NCI-H524 treated with DMSO at 0.1 percent for 48 hours (cell line): Measurements from ENCODE around the gene PARP4.
"Not testable (repeated sequence)": the region's sequence is repeated elsewhere in the genome, so short reads cannot be mapped to it uniquely, and the experiment has no call there.

Experiments
- DNase-seq: peaks from one replicate; lab custom pipeline; 2025; lab: John Stamatoyannopoulos, UW

PARP4 gene

DNA sequence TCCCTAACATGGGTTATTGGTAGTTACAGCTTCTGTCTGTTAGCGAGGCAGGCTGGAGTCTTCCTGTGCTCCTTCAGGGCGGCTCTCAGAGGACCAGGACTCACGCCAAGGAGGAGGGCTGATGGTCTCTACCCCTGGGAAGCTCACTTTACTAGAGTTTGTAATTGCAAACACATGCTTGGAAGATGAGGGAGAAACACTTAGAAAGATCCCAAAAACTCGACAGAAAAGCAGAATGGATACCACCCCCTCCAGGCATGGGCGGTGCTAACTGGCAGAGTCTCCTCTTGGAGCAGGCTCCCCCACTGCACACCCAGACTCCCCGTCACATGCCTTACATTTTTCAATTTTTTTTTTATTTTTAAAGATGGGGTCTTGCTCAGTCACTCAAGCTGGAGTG is 62.0 kb downstream of the PARP4 start:
- no peak for DNase-seq

- DNase-seq, result not testable (repeated sequence)
Observed at GRCh38 chr13:24444851-24445250, 67.7 kb downstream of the PARP4 start.

GRCh38 chr13:24443366-24443765 is 69.2 kb downstream of the PARP4 start:
- DNase-seq, result no peak

- not testable (repeated sequence) for DNase-seq
Observed at GRCh38 chr13:24426045-24426444, 86.5 kb downstream of the PARP4 start.

GRCh38 chr13:24419668-24420067 is 92.9 kb downstream of the PARP4 start:
- DNase-seq, result not testable (repeated sequence)

DNA sequence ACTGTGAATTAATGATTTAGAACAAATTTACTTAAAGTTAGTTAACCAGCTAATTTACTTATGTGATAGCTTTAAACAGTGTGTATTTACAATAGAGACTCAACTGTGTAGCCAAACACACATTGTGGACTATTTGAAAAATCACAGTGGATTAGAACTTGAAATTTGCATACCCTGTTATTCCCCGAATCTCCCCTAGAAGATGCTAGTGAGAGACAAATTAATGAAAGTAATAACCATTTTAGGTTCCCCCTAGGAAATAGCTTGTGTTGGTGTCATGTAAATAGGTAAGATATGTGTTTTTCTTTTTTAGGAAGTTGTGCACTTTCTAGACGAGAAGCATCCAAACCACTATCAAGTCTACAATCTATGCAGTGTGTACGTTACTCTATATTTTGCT is 104.7 kb downstream of the PARP4 start:
- DNase-seq, result no peak

DNA sequence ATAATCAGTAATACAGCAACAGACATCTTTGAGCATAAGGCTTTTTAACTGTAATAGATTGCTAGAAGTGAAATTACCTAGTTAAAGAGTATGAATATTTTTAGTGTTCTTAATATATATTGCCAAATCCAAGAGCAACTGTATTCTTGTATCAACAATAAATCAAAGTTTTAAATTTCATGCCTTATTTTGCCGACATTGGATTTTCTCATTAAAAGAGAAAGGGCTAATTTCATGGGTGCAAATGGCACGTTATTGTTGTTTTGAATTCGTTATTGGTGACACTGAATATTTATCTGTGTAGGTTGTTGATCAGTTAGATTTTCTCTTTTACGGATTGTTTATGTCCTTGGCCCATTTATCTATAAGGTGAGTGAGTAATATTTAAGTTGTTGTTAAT is 106.1 kb downstream of the PARP4 start:
- DNase-seq, result no peak

DNA sequence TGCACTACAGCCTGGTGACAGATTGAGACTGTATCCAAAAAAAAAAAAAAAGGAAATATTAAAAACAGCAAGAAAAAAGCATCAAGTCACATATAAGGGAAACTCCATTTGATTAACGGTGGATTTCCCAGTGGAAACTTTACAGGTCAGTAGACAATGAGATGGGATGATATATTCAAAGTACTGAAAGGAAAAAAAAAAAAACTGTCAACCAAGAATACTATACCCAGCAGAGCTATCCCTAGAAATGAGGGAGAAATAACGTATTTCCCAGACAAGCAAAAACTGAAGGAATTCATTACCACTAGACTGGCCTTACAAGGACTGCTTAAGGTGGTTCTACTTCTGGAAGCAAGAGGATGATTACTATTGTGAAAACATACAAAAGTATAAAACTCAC is 115.8 kb downstream of the PARP4 start:
- DNase-seq, result no peak

- no peak for DNase-seq
Observed at GRCh38 chr13:24392972-24393371, 119.6 kb downstream of the PARP4 start.

- not testable (repeated sequence) for DNase-seq
Observed at GRCh38 chr13:24391771-24392683, 120.6 kb downstream of the PARP4 start.

GRCh38 chr13:24390795-24391194 is 121.8 kb downstream of the PARP4 start:
- not testable (repeated sequence) for DNase-seq

GRCh38 chr13:24389506-24389905 is 123.1 kb downstream of the PARP4 start:
- DNase-seq, result no peak

DNA sequence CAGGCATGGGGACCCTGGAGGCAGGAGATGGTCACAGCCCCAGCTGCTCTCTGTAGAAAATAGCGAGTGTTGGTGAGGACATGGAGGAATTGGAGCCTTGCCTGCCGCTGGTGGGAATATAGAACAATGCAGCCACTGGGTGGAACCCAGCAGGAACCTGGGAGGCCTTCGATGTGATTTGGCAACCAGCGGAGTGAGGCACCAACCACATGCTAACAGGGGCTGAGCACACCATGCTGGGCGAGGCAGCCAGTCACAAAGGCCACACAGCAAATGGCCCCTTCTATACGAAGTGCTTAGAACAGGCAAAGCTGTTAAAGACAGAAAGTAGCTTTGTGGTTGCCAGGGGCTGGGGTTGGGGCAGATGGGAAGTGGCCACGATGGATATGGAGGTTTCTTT is 123.8 kb downstream of the PARP4 start:
- DNase-seq, result not testable (repeated sequence)

- no peak for DNase-seq
Observed at GRCh38 chr13:24386816-24387708, 125.5 kb downstream of the PARP4 start.

- DNase-seq, result no peak
Observed at GRCh38 chr13:24385902-24386301, 126.7 kb downstream of the PARP4 start.

DNA sequence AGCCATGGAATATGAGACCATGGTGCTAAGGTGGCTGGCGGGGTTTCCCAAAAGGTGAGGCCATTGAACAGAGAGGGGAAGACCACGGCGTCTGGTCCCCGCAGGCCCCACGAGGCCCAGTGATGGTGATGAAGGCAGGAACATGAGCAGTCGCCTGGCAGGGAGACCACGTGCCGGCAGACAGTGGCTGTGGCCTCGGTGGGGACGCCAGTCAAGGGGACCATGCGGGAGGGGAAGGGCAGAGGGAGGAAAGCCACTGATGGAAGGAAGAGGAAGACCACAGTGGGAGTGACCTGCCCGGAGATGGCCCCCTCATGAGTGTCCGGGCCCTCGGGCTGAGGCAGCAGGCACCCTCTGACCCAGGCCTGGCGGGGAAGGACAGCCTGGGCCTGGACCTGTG is 127.6 kb downstream of the PARP4 start:
- not testable (repeated sequence) for DNase-seq

DNA sequence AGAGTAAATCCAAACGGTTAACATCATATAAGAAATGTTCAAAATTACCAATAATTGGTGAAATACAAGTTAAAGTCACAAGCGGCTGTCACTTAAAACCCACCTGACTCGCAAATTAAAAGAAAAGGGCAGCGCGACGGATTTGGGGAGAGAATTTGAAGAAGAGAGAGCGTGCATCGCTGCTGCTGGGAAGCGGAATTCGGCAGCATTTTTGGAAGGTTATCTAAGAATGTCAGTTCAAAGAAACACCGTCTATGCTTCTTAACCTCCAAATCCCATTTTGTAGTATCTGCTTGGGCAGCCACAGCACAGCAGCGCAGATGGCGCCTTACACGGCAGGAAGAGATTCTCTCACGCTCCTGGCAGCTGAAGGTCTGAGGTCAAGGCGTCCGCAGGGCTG is 128.5 kb downstream of the PARP4 start:
- not testable (repeated sequence) for DNase-seq

DNA sequence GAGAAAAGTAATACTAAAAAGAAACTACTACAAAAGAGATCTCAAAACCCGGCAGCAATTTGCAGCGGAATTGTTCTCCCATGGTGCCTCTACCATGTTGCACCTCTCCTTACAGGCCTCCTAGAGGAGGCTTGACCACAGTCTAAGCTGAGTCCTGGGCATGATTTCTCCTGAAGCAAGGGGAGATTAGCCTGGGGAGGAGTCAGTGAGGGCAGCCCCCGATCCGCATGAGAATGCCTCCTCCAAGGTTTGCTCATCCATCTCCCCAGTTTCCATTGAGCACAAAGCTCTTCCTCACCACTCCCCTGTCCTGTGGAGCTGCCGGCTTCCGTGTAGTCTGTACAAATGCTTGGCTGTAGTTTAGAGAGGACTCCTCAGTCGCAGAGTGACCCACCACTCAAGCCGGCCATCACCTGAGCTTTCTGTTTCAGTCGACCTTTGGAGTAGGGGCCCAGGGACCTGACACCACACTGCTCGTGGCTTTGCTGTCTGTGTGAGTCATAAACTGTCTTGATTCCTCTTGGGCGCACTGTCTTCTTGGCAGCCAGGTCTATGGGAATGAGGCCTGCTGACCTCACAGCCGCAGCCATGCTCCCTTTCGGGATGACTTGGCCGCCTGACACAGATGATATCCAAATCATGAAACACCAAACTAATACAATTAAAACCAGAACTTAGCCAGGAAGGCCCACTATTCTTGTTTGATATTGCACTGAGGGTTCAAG is 130.9 kb downstream of the PARP4 start:
- no peak for DNase-seq

DNA sequence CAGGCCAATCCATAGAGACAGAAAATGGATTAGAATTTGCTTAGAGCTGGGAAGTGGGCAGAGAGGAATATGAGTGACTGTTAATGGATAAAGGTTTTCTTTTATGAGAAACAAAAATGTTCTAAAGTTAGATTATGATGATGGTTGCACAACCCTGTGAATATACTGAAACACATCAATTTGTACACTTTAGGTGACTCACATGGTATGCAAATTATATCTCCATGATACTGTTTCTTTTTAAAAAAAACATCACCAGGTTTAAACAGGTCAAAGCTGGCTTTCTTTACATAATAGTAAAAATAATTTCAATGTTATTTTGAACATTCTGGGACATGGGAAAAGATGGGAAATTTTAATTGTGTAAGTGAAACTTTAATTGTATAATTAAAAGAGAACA is 131.7 kb downstream of the PARP4 start:
- DNase-seq, result not testable (repeated sequence)

DNA sequence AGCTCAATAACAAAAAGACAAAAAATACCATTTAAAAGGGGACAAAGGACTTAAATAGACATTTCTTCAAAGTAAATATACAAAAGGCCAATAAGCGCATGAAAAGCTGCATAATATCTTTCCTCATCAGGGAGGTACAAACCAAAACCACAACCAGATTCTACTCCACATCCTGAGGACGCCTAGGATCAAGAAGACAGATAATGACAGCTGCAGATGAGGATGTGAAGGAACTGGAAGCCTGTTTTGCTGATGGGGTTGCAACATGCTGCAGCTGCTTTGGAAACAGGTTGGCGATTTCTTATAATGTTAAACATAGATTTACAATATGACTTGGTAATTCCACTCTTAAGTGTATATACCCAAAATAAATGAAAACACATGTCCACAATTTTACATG is 132.4 kb downstream of the PARP4 start:
- not testable (repeated sequence) for DNase-seq

DNA sequence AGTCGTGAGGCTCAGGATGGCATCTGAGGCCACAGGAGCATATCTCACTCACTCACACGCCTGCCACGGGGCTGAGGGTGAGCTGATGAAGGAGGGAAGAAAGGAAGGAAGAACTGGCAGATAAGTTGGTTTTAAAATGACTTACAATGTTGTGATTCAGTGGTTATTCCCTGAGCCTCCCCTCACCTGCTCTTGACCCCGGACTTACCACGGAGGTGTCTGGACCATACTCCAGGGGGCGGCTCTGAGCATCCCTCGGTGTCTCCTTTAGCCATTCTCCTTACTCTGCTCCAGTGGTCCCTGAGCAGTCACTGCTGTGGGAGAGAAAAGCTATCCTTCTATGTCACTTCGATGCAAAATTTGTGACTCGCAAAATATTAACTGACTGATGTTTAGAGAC is 141.3 kb downstream of the PARP4 start:
- not testable (repeated sequence) for DNase-seq
